NCI-H748 treated with DMSO at 0.1 percent for 48 hours (cell line): Measurements from ENCODE around the gene PRKAR2A.
"Not testable (repeated sequence)": the region's sequence is repeated elsewhere in the genome, so short reads cannot be mapped to it uniquely, and the experiment has no call there.

Experiments used
- DNase-seq: peaks from one replicate; lab custom pipeline; 2025; lab: John Stamatoyannopoulos, UW

The PRKAR2A gene

GRCh38 chr3:48733752-48734518 lies 113.7 kb downstream of the PRKAR2A start:
- DNase-seq, result not testable (repeated sequence)

GRCh38 chr3:48727511-48727910 lies 120.2 kb downstream of the PRKAR2A start:
- DNase-seq, result no peak

DNA sequence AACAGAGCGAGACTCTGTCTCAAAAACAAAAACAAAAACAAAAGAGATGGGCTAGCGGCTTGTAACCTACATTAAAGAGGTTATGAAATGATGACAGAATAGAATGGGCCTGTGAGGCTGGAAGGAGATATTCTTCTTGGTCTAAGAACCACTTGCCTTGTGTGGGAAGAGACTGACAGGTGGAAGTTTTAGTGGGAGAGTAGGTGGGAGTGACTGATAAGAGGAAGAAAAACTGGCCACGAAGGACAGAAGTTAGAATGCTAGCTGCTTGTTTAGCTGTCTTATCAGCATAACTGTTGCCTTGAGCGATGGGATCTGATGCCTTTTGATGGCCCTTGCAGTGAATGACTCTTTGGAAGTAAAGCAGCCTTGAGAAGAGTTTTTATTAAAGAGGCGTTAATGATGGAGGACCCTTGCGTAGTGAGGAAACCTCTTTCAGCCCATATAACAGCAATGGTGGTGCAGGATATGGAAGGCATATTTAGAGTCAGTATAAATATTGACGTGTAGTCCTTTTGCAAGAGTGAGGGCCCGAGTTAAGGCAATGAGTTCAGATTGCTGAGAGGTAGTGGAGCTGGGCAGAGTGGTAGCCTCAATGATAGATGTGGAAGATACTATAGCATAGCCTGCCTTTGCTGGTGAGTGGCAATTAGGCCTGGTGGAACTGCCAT lies 122.4 kb downstream of the PRKAR2A start:
- not testable (repeated sequence) for DNase-seq

GRCh38 chr3:48723725-48724124 lies 123.9 kb downstream of the PRKAR2A start:
- no peak for DNase-seq

DNA sequence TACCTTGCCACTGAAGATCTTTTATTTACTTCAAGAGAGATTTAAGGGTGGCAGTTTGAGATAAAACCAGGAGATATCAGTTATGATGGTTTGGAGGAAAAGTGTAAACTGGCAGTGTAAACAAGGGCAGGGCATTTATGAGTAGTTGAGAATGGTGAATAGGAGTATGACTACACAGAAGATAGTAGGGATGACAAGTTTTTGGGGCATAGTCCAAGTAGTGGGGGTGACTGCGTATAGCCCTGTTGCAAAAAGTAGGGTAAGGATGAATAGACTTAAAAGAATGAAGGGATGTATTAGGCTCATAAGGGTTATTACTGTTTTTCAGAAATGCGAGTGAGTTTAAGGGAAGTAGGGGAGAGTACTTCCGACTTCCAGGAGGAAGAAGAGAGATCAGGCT lies 124.4 kb downstream of the PRKAR2A start:
- DNase-seq, result not testable (repeated sequence)

DNA sequence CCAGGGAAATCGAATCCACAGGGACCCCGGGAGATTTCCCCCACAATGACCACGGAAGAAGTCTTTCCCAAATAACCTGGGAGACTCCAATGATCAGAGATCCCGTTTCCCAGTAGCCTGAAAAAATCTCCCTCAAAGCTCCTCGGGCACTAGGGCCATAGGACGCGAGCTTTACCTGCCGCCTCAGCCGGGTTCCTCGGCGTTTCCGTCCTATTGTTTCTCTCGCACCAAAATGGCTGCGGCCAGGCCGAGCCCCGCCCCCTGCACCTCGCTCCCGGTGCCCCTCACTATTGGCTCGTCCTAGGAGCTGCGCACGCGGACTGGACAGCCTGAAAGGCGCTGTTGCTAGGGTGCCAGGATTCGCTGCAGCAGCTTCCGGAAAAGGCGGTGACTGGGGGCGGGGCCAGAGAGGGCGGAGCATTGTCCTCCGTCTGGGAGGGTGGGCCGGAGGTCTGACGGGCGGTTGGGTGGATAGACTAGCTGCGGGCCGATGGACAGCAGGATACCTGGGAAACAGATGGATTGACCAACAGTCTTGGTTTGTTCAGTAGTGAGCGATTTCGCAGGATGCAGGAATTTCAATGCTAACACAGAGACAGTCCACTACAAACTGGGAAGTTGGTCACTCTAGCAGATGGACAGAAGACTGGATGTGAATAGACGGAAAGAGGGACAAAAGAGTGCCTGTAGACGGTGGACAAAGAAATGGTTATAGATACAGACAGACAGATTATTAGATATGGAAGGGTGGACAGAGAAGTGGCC lies 130.5 kb downstream of the PRKAR2A start, which contains the start of gene IP6K2:
Gene IP6K2, minus strand, starts transcription at position 240 of the 765 bp plus-strand sequence. CDS start 21,930 bp downstream, outside the sequence.
- peak; percentile 89 for DNase-seq

- peak; percentile 3 for DNase-seq
These were observed 131.1 kb downstream of the PRKAR2A start for GRCh38 chr3:48716508-48716981.

DNA sequence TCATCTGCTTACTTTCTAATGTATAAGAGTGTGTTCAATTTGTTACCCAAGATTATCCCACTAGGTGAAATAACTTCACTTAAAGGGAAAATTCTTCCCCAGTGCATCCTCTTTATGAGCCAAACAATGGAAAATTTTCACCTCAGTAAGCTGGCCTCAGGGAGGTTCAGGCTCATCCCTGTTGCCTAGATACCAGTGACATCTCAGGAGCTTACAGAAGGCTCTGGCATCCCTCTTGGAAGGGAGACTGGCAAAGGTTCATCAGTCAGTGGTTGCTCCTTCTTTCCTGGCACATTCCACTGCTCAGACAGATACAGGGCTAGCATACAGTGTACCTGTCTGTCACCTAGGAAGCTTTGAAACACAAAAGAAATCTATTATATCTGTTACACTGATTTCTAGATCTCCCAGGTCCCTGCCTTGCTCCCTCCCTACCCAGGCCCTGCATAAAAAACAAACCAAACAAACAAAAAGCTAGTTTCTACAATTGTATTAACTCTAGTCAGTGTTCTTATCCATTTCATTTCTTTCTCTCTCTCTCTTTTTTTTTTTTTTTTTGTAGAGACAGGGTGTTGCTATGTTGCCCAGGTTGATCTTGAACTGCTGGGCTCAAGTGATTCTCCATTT lies 132.4 kb downstream of the PRKAR2A start:
- DNase-seq, result no peak

- no peak for DNase-seq
These were observed 135.9 kb downstream of the PRKAR2A start for GRCh38 chr3:48711727-48712126.

DNA sequence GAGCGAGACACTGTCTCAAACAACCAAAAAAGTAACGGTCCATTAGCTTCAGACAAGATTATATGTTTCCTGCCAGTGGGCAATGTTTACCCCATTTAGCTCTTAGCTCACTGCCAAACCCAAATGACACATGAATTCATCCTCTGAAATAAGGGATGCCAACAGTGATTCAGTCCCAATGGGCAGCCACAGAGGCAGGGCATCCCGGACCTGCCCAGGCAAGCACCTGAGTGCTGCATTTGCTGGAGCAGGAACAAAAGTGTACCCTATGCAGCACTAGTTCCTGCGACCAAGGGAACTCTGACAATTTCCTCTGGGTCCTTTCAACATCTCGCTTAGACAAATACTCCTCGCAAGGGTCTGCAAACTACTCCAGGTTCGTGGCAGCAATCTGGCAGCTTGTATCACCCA lies 138.6 kb downstream of the PRKAR2A start:
- no peak for DNase-seq

GRCh38 chr3:48708481-48708889 lies 139.2 kb downstream of the PRKAR2A start:
- DNase-seq, result no peak

DNA sequence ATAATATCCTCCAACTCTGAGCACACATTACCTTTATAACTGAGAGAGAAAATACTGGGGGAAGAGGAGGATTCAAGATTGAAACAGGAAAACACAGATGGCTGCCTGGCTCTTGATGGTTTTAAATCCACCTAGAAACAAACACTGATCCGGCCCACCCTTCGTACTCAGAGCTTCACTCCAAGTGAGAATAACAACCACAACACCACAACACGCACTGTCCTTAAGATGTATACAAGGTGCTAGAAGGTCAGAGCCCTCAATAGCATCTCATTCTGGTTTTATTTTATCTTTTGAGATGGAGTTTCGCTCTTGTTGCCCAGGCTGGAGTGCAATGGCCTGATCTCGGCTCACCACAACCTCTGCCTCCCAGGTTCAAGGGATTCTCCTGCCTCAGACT lies 140.5 kb downstream of the PRKAR2A start:
- no peak for DNase-seq

GRCh38 chr3:48702320-48702920 lies 145.3 kb downstream of the PRKAR2A start:
- DNase-seq, result no peak

- no peak for DNase-seq
These were observed 146.8 kb downstream of the PRKAR2A start for GRCh38 chr3:48700731-48701405.

DNA sequence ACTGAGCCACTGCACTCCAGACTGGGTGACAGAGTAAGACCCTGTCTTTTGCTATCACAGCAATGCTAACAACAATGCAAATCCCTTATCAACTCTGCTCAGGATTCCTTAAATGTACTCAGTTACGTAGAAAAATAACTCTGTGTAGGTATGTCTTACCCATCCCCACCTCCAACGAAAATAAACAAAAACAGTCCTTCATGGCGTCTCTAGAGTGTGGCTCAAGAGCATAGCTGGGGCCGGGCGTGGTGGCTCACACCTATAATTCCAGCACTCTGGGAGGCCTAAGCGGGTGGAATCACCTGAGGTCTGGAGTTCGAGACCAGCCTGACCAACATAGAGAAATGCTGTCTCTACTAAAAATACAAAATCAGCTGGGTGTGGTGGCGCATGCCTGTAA lies 148.8 kb downstream of the PRKAR2A start:
- DNase-seq, result no peak

- no peak for DNase-seq
These were observed 149.7 kb downstream of the PRKAR2A start for GRCh38 chr3:48697952-48698351.

GRCh38 chr3:48696601-48697000 lies 151.1 kb downstream of the PRKAR2A start:
- no peak for DNase-seq
